GM18868 (cell line): ENCODE results near the gene ZFP42.
"Not testable (repeated sequence)": the region's sequence is repeated elsewhere in the genome, so short reads cannot be mapped to it uniquely, and the experiment has no call there.

Experiments used
- ATAC-seq: cut with Tn5 transposase; IDR thresholded peaks from one replicate; pipeline ENCODE4 v1.9.1; 2021; ENCODE audit warnings: mild to moderate bottlenecking, moderate library complexity; ENCODE audit not compliant: unreplicated experiment

ZFP42 gene

GRCh38 chr4:188021548-188022249 is 26.1 kb downstream of the ZFP42 start:
- no peak for ATAC-seq

GRCh38 chr4:188023682-188024081 is 28.1 kb downstream of the ZFP42 start:
- ATAC-seq, result no peak

GRCh38 chr4:188025476-188025875 is 29.9 kb downstream of the ZFP42 start:
- ATAC-seq, result no peak

- no peak for ATAC-seq
These were observed 33.5 kb downstream of the ZFP42 start for GRCh38 chr4:188029114-188029513.

GRCh38 chr4:188030401-188030800 is 34.8 kb downstream of the ZFP42 start:
- no peak for ATAC-seq

GRCh38 chr4:188031751-188032150 is 36.2 kb downstream of the ZFP42 start:
- no peak for ATAC-seq

- no peak for ATAC-seq
These were observed 36.6 kb downstream of the ZFP42 start for GRCh38 chr4:188032170-188032569.

- no peak for ATAC-seq
These were observed 37.0 kb downstream of the ZFP42 start for GRCh38 chr4:188032583-188032982.

- no peak for ATAC-seq
These were observed 41.6 kb downstream of the ZFP42 start for GRCh38 chr4:188037003-188037713.

- no peak for ATAC-seq
These were observed 46.1 kb downstream of the ZFP42 start for GRCh38 chr4:188041721-188042120.

GRCh38 chr4:188042191-188042590 is 46.6 kb downstream of the ZFP42 start:
- ATAC-seq, result no peak

- ATAC-seq, result no peak
These were observed 47.6 kb downstream of the ZFP42 start for GRCh38 chr4:188043154-188043553.

- not testable (repeated sequence) for ATAC-seq
These were observed 49.9 kb downstream of the ZFP42 start for GRCh38 chr4:188045461-188045860.

- no peak for ATAC-seq
These were observed 51.1 kb downstream of the ZFP42 start for GRCh38 chr4:188046657-188047056.

GRCh38 chr4:188053302-188053701 is 57.7 kb downstream of the ZFP42 start:
- no peak for ATAC-seq
